HCT116 (cell line): ENCODE measurements around the gene KIRREL3. TPM values are rescaled to one million over a fixed set of nuclear protein-coding genes. Genes with fewer than 3 reads are reported as not detected.

Source experiments
- ATAC-seq: fragments of 200-7000 bp; cut with Tn5 transposase; 2 replicates; pipeline ENCODE4 v1.9.1; 2020; ENCODE audit warnings: mild to moderate bottlenecking, moderate library complexity
- BruUV-seq: library from RNA; stranded (reverse); fragments of 400-500 nt; replicated peaks from 2 replicates; lab custom pipeline; 2021; lab: Mats Ljungman, UMichigan
- CTCF ChIA-PET: fragments of 300-600 bp; sonication (Branson Sonifier 250); formaldehyde crosslinking; loops from one replicate; lab custom pipeline; 2021; ENCODE audit warnings: antibody characterized with exemption; lab: Charles Lee
- POLR2A ChIA-PET: fragments of 300-600, 350-600 bp; sonication (Branson Sonifier 250); formaldehyde crosslinking; loops from one replicate; lab custom pipeline; 2021; ENCODE audit warnings: antibody characterized with exemption; lab: Charles Lee
- RAD21 ChIA-PET, 2 experiments: fragments of 300-600 bp; sonication (Branson Sonifier 250); formaldehyde crosslinking; loops; one replicate each; lab custom pipeline; 2023; ENCODE audit warnings: low total read pairs in 2 of 2; ENCODE audit not compliant: uncharacterized antibody in 2 of 2, unreplicated experiment in 2 of 2, low non-redundant PET in 1 of 2; lab: Charles Lee
- DNase-seq: peaks from one replicate; pipeline ENCODE4 v3.0.0-alpha.2; 2010; ENCODE audit warnings: low read depth, low spot score
- H2AFZ ChIP-seq: fragments of 200-600 bp; shearing (Covaris generic), sonication (generic); 2 replicates; pipeline ENCODE4 v1.6.1; 2017; ENCODE audit warnings: low read depth, mixed run types, mixed read lengths, antibody characterized with exemption, low read length; ENCODE audit not compliant: poor library complexity, severe bottlenecking
- H3K27ac ChIP-seq: 2 replicates; pipeline ENCODE4 v1.5.1; 2012; ENCODE audit warnings: low read depth, low read length
- H3K27me3 ChIP-seq: fragments of 200-600 bp; sonication (generic); 2 replicates; pipeline ENCODE4 v1.6.1; 2016; ENCODE audit warnings: mixed run types, low read length, mixed read lengths; ENCODE audit not compliant: insufficient read depth
- H3K36me3 ChIP-seq, 2 experiments: fragments of 200-500 bp in 1 of 2; fragments of 200-600 bp in 1 of 2; sonication (Bioruptor generic) in 1 of 2; sonication (generic) in 1 of 2; 2 replicates each; pipeline versions ENCODE4 v1.5.1 to v1.6.1; 2014 to 2016; ENCODE audit warnings: low read length in 2 of 2, inconsistent platforms in 1 of 2, mixed read lengths in 1 of 2, mixed run types in 1 of 2; ENCODE audit not compliant: insufficient read depth in 2 of 2, control insufficient read depth in 1 of 2
- H3K4me1 ChIP-seq, 2 experiments: fragments of 200-600 bp in 1 of 2; sonication (generic) in 1 of 2; 2 replicates each; pipeline versions ENCODE4 v1.5.1 to v1.6.1; 2012 to 2017; ENCODE audit warnings: low read length in 2 of 2, inconsistent platforms in 1 of 2, mild to moderate bottlenecking in 1 of 2, mixed read lengths in 1 of 2, mixed run types in 1 of 2, moderate library complexity in 1 of 2; ENCODE audit not compliant: insufficient read depth in 2 of 2, control insufficient read depth in 1 of 2
- H3K4me2 ChIP-seq: fragments of 200-600 bp; sonication (generic); 2 replicates; pipeline ENCODE4 v1.6.1; 2017; ENCODE audit warnings: mixed run types, low read length, mixed read lengths
- H3K4me3 ChIP-seq, 2 experiments: fragments of 200-600 bp in 1 of 2; sonication (generic) in 1 of 2; replicated peaks in 1 of 2; 2 replicates each; pipeline ENCODE4 v1.5.1; 2011 to 2016; ENCODE audit warnings: low read length in 2 of 2, control low read depth in 1 of 2, low read depth in 1 of 2, mild to moderate bottlenecking in 1 of 2, mixed read lengths in 1 of 2, mixed run types in 1 of 2
- H3K79me2 ChIP-seq: fragments of 200-600 bp; sonication (generic); 2 replicates; pipeline ENCODE4 v1.6.1; 2017; ENCODE audit warnings: mild to moderate bottlenecking, mixed run types, low read length, moderate library complexity, mixed read lengths; ENCODE audit not compliant: insufficient read depth
- H3K9ac ChIP-seq: fragments of 200-600 bp; sonication (generic); 2 replicates; pipeline ENCODE4 v1.6.1; 2016; ENCODE audit warnings: low read length, mixed read lengths
- H3K9me2 ChIP-seq: fragments of 200-600 bp; sonication (generic), shearing (Covaris generic); 2 replicates; pipeline ENCODE4 v1.6.1; 2017; ENCODE audit warnings: mixed run types, mild to moderate bottlenecking, moderate library complexity; ENCODE audit not compliant: insufficient read depth
- H3K9me3 ChIP-seq, 2 experiments: fragments of 200-500 bp in 1 of 2; fragments of 200-600 bp in 1 of 2; sonication (Bioruptor generic) in 1 of 2; sonication (generic) in 1 of 2; 2 replicates each; pipeline ENCODE4 v1.6.1; 2014 to 2017; ENCODE audit warnings: low read length in 2 of 2, mixed read lengths in 2 of 2, inconsistent platforms in 1 of 2, low read depth in 1 of 2, mild to moderate bottlenecking in 1 of 2, mixed run types in 1 of 2, moderate library complexity in 1 of 2; ENCODE audit not compliant: control insufficient read depth in 1 of 2, insufficient read depth in 1 of 2
- H4K20me1 ChIP-seq: fragments of 200-600 bp; sonication (generic), shearing (Covaris generic); 2 replicates; pipeline ENCODE4 v1.6.1; 2017; ENCODE audit warnings: mixed run types, mild to moderate bottlenecking, moderate library complexity; ENCODE audit not compliant: insufficient read depth
- EZH2 ChIP-seq: fragments of 200-600 bp; sonication (generic); IDR thresholded peaks from 2 replicates; pipeline ENCODE4 v1.6.1; 2017; ENCODE audit warnings: antibody characterized with exemption, mixed run types
- EZH2phosphoT487 ChIP-seq: fragments of 200-600 bp; IDR thresholded peaks from 2 replicates; pipeline ENCODE4 v1.6.1; 2018; ENCODE audit warnings: antibody characterized with exemption, borderline replicate concordance
- FOSL1 ChIP-seq: IDR thresholded peaks from 2 replicates; pipeline ENCODE4 v1.6.1; 2012; ENCODE audit warnings: low read depth
- POLR2AphosphoS5 ChIP-seq: IDR thresholded peaks from 2 replicates; pipeline ENCODE4 v1.6.1; 2011; ENCODE audit warnings: mild to moderate bottlenecking, low read depth, low read length, moderate library complexity
- RAD21 ChIP-seq: IDR thresholded peaks from 2 replicates; pipeline ENCODE4 v1.6.1; 2012; ENCODE audit warnings: low read depth, mild to moderate bottlenecking
- SIN3A ChIP-seq: IDR thresholded peaks from 2 replicates; pipeline ENCODE4 v1.6.1; 2012; ENCODE audit warnings: low read depth
- YY1 ChIP-seq: IDR thresholded peaks from 2 replicates; pipeline ENCODE4 v1.6.1; 2011; ENCODE audit warnings: low read length, low read depth, moderate library complexity, mild to moderate bottlenecking; ENCODE audit not compliant: insufficient replicate concordance; ENCODE audit errors: extremely low read depth
- ZFX ChIP-seq: fragments of 450-650 bp; IDR thresholded peaks from 2 replicates; pipeline ENCODE4 v1.6.1; 2017
- ZNF274 ChIP-seq: fragments of 200-500 bp; sonication (Bioruptor generic); IDR thresholded peaks from 2 replicates; pipeline ENCODE4 v1.6.1; 2014; ENCODE audit warnings: mild to moderate bottlenecking, low read depth, low read length, inconsistent platforms
- intact Hi-C: fragments of 100-400 bp; cut with micrococcal nuclease; formaldehyde crosslinking; loops from 2 replicates; pipeline ENCODE4 v1.10.0; 2022
- total RNA-seq: library from RNA; stranded (reverse); gene quantifications from one replicate; pipeline ENCODE4 v1.2.1, GENCODE V29; 2021; ENCODE audit not compliant: unreplicated experiment
- TF ChIP-seq, protein P1 (sequence below), 3 experiments: fragments of 200-600 bp in 1 of 3; sonication (generic) in 1 of 3; IDR thresholded peaks in 2 of 3; conservative IDR thresholded peaks in 1 of 3; 2 replicates each; pipeline ENCODE4 v1.5.1; 2012 to 2017; ENCODE audit warnings: low read depth in 2 of 3, low read length in 2 of 3, antibody characterized with exemption in 1 of 3, borderline replicate concordance in 1 of 3, control low read depth in 1 of 3, mild to moderate bottlenecking in 1 of 3, mixed read lengths in 1 of 3, mixed run types in 1 of 3, moderate library complexity in 1 of 3; ENCODE audit not compliant: insufficient read depth in 1 of 3
- TF ChIP-seq, protein P2 (sequence below): IDR thresholded peaks from 2 replicates; pipeline ENCODE4 v1.6.1; 2011; ENCODE audit warnings: mild to moderate bottlenecking, low read length, moderate library complexity; ENCODE audit not compliant: insufficient replicate concordance; ENCODE audit errors: extremely low read depth
- TF ChIP-seq, protein P3 (sequence below): IDR thresholded peaks from 2 replicates; pipeline ENCODE4 v1.6.1; 2012

KIRREL3 gene
- total RNA-seq, 1 experiment from 2014 or later: not detected

DNA sequence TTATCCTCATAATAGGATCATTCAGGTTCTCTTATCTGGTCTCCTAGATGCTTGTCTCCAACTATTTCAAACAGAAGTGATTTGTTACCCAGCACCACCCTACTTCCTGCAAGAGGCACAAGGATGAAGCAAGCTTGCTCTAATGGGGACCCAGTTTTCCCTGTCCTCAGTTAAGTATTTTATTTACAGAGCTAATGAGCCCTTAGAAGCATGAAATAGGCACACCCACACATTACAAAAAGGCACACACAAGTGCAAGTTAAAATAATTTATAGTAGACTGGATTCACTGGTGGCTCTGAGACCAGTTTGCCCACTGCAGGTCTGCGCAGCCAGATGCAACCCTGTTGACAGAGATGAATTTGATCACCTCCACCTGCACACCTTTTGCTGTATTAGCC is 167.5 kb downstream of the KIRREL3 start:
- Histone ChIP-seq H3K36me3 (no peaks in the 10 kb centered on the region), H3K79me2 (no peaks in the 10 kb centered on the region), H3K9me3 (no peaks in the 10 kb centered on the region), H2AFZ (no peak overlapping the region), H3K27me3 (peaks cover 21% of the 10 kb centered on the region; the same call in 1 of the 2 replicates), H3K4me1 (no peaks in the 10 kb centered on the region), H3K4me3 (no peak overlapping the region), H3K9me2 (no peaks in the 10 kb centered on the region), H4K20me1 (no peaks in the 10 kb centered on the region), H3K9ac (no peak overlapping the region), H3K4me2 (no peak overlapping the region), H3K27ac (no peak overlapping the region)
- ChIA-PET RAD21 (no interaction called here), CTCF (no interaction called here), POLR2A (no interaction called here)
- intact Hi-C loops: no loop called here
- TF ChIP-seq ZNF274 (no peak), EZH2 (no peak), ZFX (no peak), RAD21 (no peak), EZH2phosphoT487 (no peak), SIN3A (no peak), YY1 (no peak), POLR2AphosphoS5 (no peak), FOSL1 (no peak)
- TF ChIP-seq, protein P1, sequence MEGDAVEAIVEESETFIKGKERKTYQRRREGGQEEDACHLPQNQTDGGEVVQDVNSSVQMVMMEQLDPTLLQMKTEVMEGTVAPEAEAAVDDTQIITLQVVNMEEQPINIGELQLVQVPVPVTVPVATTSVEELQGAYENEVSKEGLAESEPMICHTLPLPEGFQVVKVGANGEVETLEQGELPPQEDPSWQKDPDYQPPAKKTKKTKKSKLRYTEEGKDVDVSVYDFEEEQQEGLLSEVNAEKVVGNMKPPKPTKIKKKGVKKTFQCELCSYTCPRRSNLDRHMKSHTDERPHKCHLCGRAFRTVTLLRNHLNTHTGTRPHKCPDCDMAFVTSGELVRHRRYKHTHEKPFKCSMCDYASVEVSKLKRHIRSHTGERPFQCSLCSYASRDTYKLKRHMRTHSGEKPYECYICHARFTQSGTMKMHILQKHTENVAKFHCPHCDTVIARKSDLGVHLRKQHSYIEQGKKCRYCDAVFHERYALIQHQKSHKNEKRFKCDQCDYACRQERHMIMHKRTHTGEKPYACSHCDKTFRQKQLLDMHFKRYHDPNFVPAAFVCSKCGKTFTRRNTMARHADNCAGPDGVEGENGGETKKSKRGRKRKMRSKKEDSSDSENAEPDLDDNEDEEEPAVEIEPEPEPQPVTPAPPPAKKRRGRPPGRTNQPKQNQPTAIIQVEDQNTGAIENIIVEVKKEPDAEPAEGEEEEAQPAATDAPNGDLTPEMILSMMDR (IDR thresholded peaks at IDR 0.05 in 2 of 3, conservative IDR thresholded peaks at IDR 0.05 in 1 of 3; ENCODE audit: borderline replicate concordance in 1 of 3, insufficient read depth in 1 of 3, low read depth in 2 of 3, low read length in 2 of 3): no peak
- TF ChIP-seq, protein P2, sequence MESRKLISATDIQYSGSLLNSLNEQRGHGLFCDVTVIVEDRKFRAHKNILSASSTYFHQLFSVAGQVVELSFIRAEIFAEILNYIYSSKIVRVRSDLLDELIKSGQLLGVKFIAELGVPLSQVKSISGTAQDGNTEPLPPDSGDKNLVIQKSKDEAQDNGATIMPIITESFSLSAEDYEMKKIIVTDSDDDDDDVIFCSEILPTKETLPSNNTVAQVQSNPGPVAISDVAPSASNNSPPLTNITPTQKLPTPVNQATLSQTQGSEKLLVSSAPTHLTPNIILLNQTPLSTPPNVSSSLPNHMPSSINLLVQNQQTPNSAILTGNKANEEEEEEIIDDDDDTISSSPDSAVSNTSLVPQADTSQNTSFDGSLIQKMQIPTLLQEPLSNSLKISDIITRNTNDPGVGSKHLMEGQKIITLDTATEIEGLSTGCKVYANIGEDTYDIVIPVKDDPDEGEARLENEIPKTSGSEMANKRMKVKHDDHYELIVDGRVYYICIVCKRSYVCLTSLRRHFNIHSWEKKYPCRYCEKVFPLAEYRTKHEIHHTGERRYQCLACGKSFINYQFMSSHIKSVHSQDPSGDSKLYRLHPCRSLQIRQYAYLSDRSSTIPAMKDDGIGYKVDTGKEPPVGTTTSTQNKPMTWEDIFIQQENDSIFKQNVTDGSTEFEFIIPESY: no peak
- TF ChIP-seq, protein P3, sequence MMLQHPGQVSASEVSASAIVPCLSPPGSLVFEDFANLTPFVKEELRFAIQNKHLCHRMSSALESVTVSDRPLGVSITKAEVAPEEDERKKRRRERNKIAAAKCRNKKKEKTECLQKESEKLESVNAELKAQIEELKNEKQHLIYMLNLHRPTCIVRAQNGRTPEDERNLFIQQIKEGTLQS: no peak
- no peak for ATAC-seq
- BruUV-seq: no TSS peak
- DNase-seq: no peak
